GM12891 (cell line): Measurements from ENCODE around the gene TENM4.

ENCODE experiments used
- POLR2A ChIP-seq: IDR thresholded peaks from 2 replicates; pipeline ENCODE4 v1.6.1; 2011; ENCODE audit warnings: low read depth, low read length, control low read depth
- POLR2AphosphoS5 ChIP-seq: IDR thresholded peaks from 2 replicates; pipeline ENCODE4 v1.6.1; 2011; ENCODE audit warnings: low read depth, low read length, control low read depth
- POU2F2 ChIP-seq: IDR thresholded peaks from 2 replicates; pipeline ENCODE4 v1.6.1; 2011; ENCODE audit warnings: low read depth, mild to moderate bottlenecking, control low read depth, low read length, moderate library complexity
- SPI1 ChIP-seq: IDR thresholded peaks from 2 replicates; pipeline ENCODE4 v1.6.1; 2011; ENCODE audit warnings: low read depth, low read length, control low read depth
- TAF1 ChIP-seq: IDR thresholded peaks from 2 replicates; pipeline ENCODE4 v1.6.1; 2011; ENCODE audit warnings: low read depth, low read length, control low read depth

DNA sequence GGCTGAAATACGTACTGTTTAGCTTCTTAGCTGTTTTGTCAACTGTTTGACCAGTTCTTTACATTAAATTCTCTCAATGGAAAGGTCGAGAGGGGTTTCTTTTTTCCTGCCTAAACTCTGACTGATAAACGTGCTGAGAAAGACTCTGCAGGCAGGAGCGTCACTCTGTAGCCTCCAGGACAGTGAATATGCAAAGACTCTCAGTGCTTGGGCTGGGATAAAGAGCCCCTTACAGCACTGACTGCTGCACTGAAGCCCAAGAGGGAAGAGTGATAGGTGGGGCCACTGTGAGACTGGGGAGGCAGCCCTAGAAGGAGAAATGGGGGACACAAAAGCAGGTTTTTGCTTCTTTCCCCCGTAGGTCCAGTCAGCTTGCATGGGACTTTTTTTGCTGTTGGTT, 213.5 kb downstream of the TENM4 start:
- TF ChIP-seq POLR2AphosphoS5: no peak
- no peak for TF ChIP-seq POLR2A
- no peak for TF ChIP-seq TAF1
- no peak for TF ChIP-seq SPI1
- no peak for TF ChIP-seq POU2F2
